ENCODE data around the gene TTC9B. TPM values are rescaled to one million over a fixed set of nuclear protein-coding genes. Genes with fewer than 3 reads are reported as not detected.

TTC9B gene
- total and polyA plus RNA-seq, 2 experiments from 2014 or later = 0.63 to 1.0 TPM

- Mint-ChIP-seq H3K27me3 (ENCODE audit: insufficient read depth, low read depth, poor library complexity) (peaks cover 14% of the 10 kb centered on the region), H3K9me3 (no peaks in the 10 kb centered on the region), H3K27ac (no peak overlapping the region), H3K36me3 (ENCODE audit: low read depth) (no peaks in the 10 kb centered on the region; the same call in 2 of the 3 replicates), H3K4me1 (peaks cover 15% of the 10 kb centered on the region), H3K4me3 (peak overlapping the region; percentile 61)
- Histone ChIP-seq H3F3A (replicated peaks; ENCODE audit: low read depth) (0 out of 2 replicates have a peak, but pooled peaks cover 3% of the 10 kb centered on the region), H3K4me2 (peak overlapping the region; percentile 89), H3K9me2 (ENCODE audit: insufficient read depth) (no peaks in the 10 kb centered on the region), H3K4me3 (peak overlapping the region; percentile 99), H3K27ac (ENCODE audit: low read depth) (no peak overlapping the region), H3K36me3 (ENCODE audit: insufficient read depth) (no peaks in the 10 kb centered on the region), H3K27me3 (ENCODE audit: insufficient read depth) (no peaks in the 10 kb centered on the region), H4K20me1 (replicated peaks; ENCODE audit: insufficient read depth) (no peaks in the 10 kb centered on the region), H3K79me2 (replicated peaks; ENCODE audit: insufficient read depth) (no peaks in the 10 kb centered on the region), H3K4me1 (ENCODE audit: insufficient read depth) (peaks cover 13% of the 10 kb centered on the region), H2AFZ (peak overlapping the region; percentile 43)
- peak; percentile 81 for ATAC-seq
- TF ChIP-seq CREB1 (CRISPR knock-in tag; IDR thresholded peaks at IDR 0.05; ENCODE audit: low read depth) (no peak), CTCF (conservative IDR thresholded peaks at IDR 0.05; ENCODE audit: low read depth in 2 of 2) (peak in 1 of 2 experiments; percentile 53; a peak in 2 of 4 replicates)
- peak; percentile 85 for DNase-seq (ENCODE audit: low spot score)
Observed at GRCh38 chr19:40191836-40192646, 26.1 kb downstream of the TTC9B start.

GRCh38 chr19:40190891-40191835 lies 27.0 kb downstream of the TTC9B start, which contains the start of gene MAP3K10:
Gene MAP3K10, plus strand, starts transcription at chr19:40191426. Its CDS starts 606 bp downstream, at chr19:40192032.
- peak within 1 kb of the TSS; percentile 100 for H2AFZ ChIP-seq
- DNase-seq (ENCODE audit: low spot score) (peak; percentile 75), ATAC-seq (peak; percentile 80)
- no peaks in the 10 kb centered on the region for H3K36me3 ChIP-seq (ENCODE audit: insufficient read depth)
- peaks cover 15% of the 10 kb centered on the region for H3K4me1 Mint-ChIP-seq
- 0 out of 2 replicates have a peak, but pooled peaks cover 3% of the 10 kb centered on the region for H3F3A ChIP-seq (replicated peaks; ENCODE audit: low read depth)
- H3K27ac ChIP-seq (ENCODE audit: low read depth) = no peak within 1 kb of the TSS
- peaks cover 13% of the 10 kb centered on the region for H3K4me1 ChIP-seq (ENCODE audit: insufficient read depth)
- no peak within 1 kb of the TSS for H3K27ac Mint-ChIP-seq
- H3K79me2 ChIP-seq (replicated peaks; ENCODE audit: insufficient read depth) = no peaks in the 10 kb centered on the region
- H3K4me3 Mint-ChIP-seq = peak within 1 kb of the TSS; percentile 81
- no peaks in the 10 kb centered on the region for H4K20me1 ChIP-seq (replicated peaks; ENCODE audit: insufficient read depth)
- H3K9me2 ChIP-seq (ENCODE audit: insufficient read depth) = no peaks in the 10 kb centered on the region
- no peaks in the 10 kb centered on the region for H3K27me3 ChIP-seq (ENCODE audit: insufficient read depth)
- peak within 1 kb of the TSS; percentile 95 for H3K4me2 ChIP-seq
- H3K4me3 ChIP-seq = peak within 1 kb of the TSS; percentile 99
- H3K9me3 Mint-ChIP-seq = no peaks in the 10 kb centered on the region
- no peaks in the 10 kb centered on the region; the same call in 2 of the 3 replicates for H3K36me3 Mint-ChIP-seq (ENCODE audit: low read depth)
- H3K27me3 Mint-ChIP-seq (ENCODE audit: insufficient read depth, low read depth, poor library complexity) = peaks cover 14% of the 10 kb centered on the region
- TF ChIP-seq NANOG (IDR thresholded peaks at IDR 0.05; ENCODE audit: borderline replicate concordance) = no peak
- no peak for TF ChIP-seq ZNF462 (CRISPR knock-in tag; IDR thresholded peaks at IDR 0.05)
- TF ChIP-seq ZNF114 (CRISPR knock-in tag; IDR thresholded peaks at IDR 0.05) = no peak
- no peak for TF ChIP-seq CTCF (conservative IDR thresholded peaks at IDR 0.05; ENCODE audit: low read depth in 2 of 2)
